ENCODE data around the gene UBXN1. TPM values are rescaled to one million over a fixed set of nuclear protein-coding genes. Genes with fewer than 3 reads are reported as not detected.

UBXN1 gene
- total RNA-seq, 2 donors from 2014 or later = 77.4 to 116 TPM

DNA sequence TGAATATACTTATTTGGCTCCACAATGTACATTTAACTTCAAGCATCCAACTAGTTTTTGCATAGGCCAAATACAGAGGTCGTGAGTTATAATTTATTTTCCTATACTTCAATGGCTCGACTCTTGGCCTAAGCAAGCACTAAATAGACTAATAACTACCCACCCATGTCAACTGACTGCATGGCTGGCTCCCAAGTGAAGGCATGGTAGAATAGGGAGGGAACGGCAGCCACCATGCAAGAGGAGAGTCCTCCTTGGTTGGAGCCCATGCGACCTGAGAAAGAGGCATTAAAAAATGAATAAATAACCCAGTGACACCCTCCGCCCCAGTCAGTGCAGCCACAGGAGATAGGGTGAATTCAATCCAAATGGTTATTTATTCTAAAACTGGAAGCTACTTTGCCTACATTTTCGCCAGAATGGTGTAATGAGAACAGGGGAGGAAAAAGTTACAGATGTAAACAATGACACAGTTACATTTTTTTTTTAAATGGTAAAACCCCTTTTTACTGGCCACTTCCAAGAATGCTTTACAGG is 33.5 kb upstream of the UBXN1 start:
- peaks cover 58% of the 10 kb centered on the region for H3K36me3 ChIP-seq
- no peak for DNase-seq (ENCODE audit: low spot score)
- H3K4me1 ChIP-seq = peaks cover 0 to 48% of the 10 kb centered on the region in 2 donors
- H3K4me3 ChIP-seq = no peak overlapping the region
- no peaks in the 10 kb centered on the region for H3K9me3 ChIP-seq
- H3K27me3 ChIP-seq = no peaks in the 10 kb centered on the region
- peak overlapping the region; percentile 36 to 77 for H3K27ac ChIP-seq
- no peak for TF ChIP-seq CTCF (IDR thresholded peaks at IDR 0.05)

DNA sequence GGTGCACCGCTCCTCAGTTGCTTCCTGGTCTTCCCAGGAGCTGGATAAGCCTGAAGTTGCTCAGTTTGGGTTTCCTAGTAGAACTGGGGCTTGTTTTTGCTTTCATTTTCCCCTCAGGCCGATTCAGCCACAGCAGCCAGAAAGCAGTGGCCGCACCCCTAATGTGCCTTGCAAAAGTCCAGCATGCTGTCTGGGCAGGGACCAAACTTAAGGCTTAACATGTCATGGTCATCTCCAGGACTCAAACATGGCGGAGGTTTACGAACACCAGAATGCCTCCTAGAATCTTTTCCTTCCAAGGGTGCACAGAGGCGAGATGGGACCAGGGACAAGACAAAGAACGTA is 31.1 kb upstream of the UBXN1 start:
- no peak for TF ChIP-seq CTCF (IDR thresholded peaks at IDR 0.05)
- no peak for DNase-seq (ENCODE audit: low spot score)
- H3K4me1 ChIP-seq = peaks cover 0 to 65% of the 10 kb centered on the region in 2 donors
- H3K27me3 ChIP-seq = no peaks in the 10 kb centered on the region
- no peaks in the 10 kb centered on the region for H3K9me3 ChIP-seq
- peak overlapping the region; percentile 57 to 61 for H3K4me3 ChIP-seq
- H3K27ac ChIP-seq = peak overlapping the region; percentile 93 to 98
- peaks cover 34% of the 10 kb centered on the region for H3K36me3 ChIP-seq

DNA sequence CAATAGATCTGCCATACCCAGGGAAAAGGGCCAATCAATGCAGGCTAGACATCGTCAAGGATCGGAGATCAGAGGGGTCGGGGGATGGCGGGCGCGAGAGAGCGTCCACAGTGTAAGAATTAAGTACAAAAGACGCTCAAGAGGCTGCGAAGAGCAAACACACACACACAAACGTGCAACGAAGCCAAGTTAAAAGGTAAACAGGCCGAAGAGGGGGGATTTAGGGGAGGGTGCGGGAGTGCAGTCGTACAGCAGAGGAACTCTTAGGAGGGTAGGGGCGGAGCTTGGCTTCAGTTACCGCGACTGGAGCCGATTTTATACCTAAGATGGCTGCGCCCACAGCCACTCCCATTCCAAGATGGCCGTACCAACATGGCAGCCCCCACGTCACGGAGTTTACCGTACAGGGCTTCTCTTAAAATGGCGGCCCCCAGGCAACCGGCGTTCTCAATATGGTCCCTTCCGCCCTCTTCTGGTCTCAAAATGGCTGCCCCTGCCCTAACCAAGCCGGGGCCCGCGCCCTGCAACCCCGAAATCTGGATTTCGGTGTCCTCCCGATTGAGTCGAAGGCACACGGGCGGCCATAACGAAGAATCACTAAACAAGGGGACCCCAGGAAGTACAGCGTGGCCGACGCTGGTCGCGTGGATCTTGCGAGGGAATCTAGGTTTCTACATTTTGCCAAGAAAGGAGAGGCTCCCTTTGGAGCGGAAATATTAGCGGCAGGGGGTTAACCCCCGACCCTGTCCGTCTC is 30.6 kb upstream of the UBXN1 start:
- TF ChIP-seq CTCF (IDR thresholded peaks at IDR 0.05) = peak in 1 of 2 donors; percentile 30
- Histone ChIP-seq H3K9me3 (no peaks in the 10 kb centered on the region), H3K27ac (peak overlapping the region; percentile 93 to 98), H3K4me1 (peaks cover 0 to 61% of the 10 kb centered on the region in 2 donors), H3K27me3 (no peaks in the 10 kb centered on the region), H3K4me3 (peak overlapping the region; percentile 57 to 61), H3K36me3 (peaks cover 29% of the 10 kb centered on the region)
- DNase-seq (ENCODE audit: low spot score) = peak; percentile 99

DNA sequence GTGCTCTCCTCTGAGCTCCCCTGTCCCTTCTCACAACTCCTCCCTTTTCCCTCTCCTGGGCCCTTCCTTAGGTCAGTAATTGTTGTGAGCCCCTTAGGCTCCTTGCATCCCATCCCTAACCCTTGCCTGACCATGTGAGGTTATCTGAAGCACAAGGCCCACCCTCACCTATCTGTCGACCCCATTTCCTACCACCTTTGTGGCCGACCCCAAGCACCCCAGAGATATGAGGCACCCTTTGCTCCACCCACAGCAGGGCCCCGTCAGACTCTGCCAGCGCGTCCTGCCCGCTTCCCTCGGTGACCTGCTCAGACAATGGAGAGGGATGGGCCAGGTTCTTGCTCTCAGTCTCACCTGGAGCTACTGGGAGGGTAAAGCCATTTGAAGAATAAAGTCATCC is 29.9 kb upstream of the UBXN1 start:
- DNase-seq (ENCODE audit: low spot score) = no peak
- H3K27ac ChIP-seq = peak overlapping the region; percentile 93 to 98
- peaks cover 22% of the 10 kb centered on the region for H3K36me3 ChIP-seq
- H3K4me1 ChIP-seq = peaks cover 0 to 55% of the 10 kb centered on the region in 2 donors
- no peak for TF ChIP-seq CTCF (IDR thresholded peaks at IDR 0.05)
- no peaks in the 10 kb centered on the region for H3K27me3 ChIP-seq
- H3K9me3 ChIP-seq = no peaks in the 10 kb centered on the region
- H3K4me3 ChIP-seq = peak overlapping the region; percentile 57 to 61

DNA sequence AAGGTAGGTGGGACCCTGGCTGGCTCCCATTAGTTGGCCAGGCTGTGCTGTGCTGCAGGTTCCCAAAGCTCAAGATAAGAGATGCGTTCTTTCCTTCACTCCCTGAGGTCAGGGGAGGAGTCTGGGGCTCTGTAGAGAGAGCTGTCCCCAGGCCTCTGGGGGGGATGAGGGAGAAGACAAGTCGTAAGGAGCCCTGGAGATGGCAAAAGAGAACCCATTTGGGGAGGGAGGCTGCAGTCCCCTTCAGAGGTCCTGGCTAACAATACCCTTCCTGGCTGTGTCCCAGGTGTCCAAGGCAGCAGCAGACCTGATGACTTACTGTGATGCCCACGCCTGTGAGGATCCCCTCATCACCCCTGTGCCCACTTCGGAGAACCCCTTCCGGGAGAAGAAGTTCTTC is 29.5 kb upstream of the UBXN1 start:
- TF ChIP-seq CTCF (IDR thresholded peaks at IDR 0.05) = no peak
- DNase-seq (ENCODE audit: low spot score) = no peak
- no peaks in the 10 kb centered on the region for H3K27me3 ChIP-seq
- peaks cover 0 to 51% of the 10 kb centered on the region in 2 donors for H3K4me1 ChIP-seq
- no peaks in the 10 kb centered on the region for H3K9me3 ChIP-seq
- peak overlapping the region; percentile 93 to 98 for H3K27ac ChIP-seq
- H3K36me3 ChIP-seq = peaks cover 18% of the 10 kb centered on the region
- peak overlapping the region in 1 of 2 donors; percentile 61 for H3K4me3 ChIP-seq
